Endothelial cell (in vitro differentiated cells): Measurements from ENCODE around the gene GABBR2. TPM values are rescaled to one million over a fixed set of nuclear protein-coding genes. Genes with fewer than 3 reads are reported as not detected.

Experiments
- DNase-seq: peaks from one replicate; pipeline ENCODE4 v3.0.0; 2021; ENCODE audit warnings: low spot score
- H3K27ac Mint-ChIP-seq: one replicate; pipeline ENCODE4 v1.8.0; 2021; ENCODE audit warnings: mixed read lengths, inconsistent platforms; ENCODE audit not compliant: unreplicated experiment
- H3K27me3 Mint-ChIP-seq: one replicate; pipeline ENCODE4 v1.8.0; 2021; ENCODE audit warnings: mild to moderate bottlenecking, moderate library complexity, mixed read lengths, inconsistent platforms; ENCODE audit not compliant: unreplicated experiment
- H3K36me3 Mint-ChIP-seq: one replicate; pipeline ENCODE4 v1.8.0; 2021; ENCODE audit warnings: mild to moderate bottlenecking, low read depth, mixed read lengths, inconsistent platforms; ENCODE audit not compliant: unreplicated experiment
- H3K4me1 Mint-ChIP-seq: one replicate; pipeline ENCODE4 v1.8.0; 2021; ENCODE audit warnings: mild to moderate bottlenecking, mixed read lengths, inconsistent platforms; ENCODE audit not compliant: unreplicated experiment
- H3K4me3 Mint-ChIP-seq: one replicate; pipeline ENCODE4 v1.8.0; 2021; ENCODE audit warnings: mild to moderate bottlenecking, mixed read lengths, inconsistent platforms; ENCODE audit not compliant: unreplicated experiment
- H3K9me3 Mint-ChIP-seq: one replicate; pipeline ENCODE4 v1.8.0; 2021; ENCODE audit warnings: mixed read lengths, inconsistent platforms; ENCODE audit not compliant: unreplicated experiment
- total RNA-seq: library from RNA; stranded (reverse); fragmentation: NEBNext Ultra II Directional; extraction: Animal tissue kit (Norgen Biotek cat#: 25700); gene quantifications from one replicate; pipeline ENCODE4 v1.2.1, GENCODE V29; 2021; ENCODE audit not compliant: unreplicated experiment
- TF ChIP-seq, protein P1 (sequence below): fragments of 200-600 bp; sonication (generic); IDR thresholded peaks from one replicate; pipeline ENCODE4 v1.5.0; 2021; ENCODE audit warnings: antibody characterized with exemption; ENCODE audit not compliant: unreplicated experiment

GABBR2 gene
- total RNA-seq, 1 donor from 2014 or later = 0.46 TPM

DNA sequence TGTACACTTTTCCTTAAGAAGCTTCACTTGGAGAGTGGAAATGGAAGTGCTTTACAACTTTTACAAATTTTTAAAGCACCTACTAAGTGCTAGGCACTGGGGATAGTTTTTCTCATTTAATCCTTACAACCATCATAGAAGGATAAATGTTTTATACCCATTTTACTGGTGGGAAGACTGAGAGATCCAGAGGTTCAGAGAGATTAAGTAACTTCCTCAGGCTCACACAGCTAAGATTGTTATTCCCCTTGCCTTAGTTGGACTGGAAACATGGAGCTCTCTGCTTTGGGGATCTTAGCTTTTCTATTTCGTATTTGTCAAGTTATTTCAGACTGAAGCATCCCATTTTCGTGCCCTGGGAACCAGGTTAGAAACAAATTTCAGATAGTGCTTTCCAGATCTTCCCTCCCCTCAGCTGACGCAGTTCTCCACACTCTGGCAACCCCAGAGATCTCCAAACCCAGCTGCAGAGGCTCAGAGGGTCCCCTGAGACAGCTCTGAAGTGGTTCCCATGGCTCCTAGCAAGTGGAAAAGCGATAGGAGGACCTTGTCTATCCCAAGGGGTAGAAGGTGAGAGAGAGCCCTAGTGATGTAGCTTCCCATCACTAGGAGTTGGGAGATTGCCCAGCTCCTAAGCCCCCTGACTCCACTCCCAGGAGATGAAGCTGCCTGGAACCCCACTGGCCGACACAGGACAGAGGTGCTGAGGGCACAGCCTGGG is 16.2 kb upstream of the GABBR2 start:
- TF ChIP-seq, protein P1, sequence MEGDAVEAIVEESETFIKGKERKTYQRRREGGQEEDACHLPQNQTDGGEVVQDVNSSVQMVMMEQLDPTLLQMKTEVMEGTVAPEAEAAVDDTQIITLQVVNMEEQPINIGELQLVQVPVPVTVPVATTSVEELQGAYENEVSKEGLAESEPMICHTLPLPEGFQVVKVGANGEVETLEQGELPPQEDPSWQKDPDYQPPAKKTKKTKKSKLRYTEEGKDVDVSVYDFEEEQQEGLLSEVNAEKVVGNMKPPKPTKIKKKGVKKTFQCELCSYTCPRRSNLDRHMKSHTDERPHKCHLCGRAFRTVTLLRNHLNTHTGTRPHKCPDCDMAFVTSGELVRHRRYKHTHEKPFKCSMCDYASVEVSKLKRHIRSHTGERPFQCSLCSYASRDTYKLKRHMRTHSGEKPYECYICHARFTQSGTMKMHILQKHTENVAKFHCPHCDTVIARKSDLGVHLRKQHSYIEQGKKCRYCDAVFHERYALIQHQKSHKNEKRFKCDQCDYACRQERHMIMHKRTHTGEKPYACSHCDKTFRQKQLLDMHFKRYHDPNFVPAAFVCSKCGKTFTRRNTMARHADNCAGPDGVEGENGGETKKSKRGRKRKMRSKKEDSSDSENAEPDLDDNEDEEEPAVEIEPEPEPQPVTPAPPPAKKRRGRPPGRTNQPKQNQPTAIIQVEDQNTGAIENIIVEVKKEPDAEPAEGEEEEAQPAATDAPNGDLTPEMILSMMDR = no peak
- DNase-seq = no peak
- Mint-ChIP-seq H3K27me3 (peaks cover 3% of the 10 kb centered on the region), H3K9me3 (no peaks in the 10 kb centered on the region), H3K27ac (no peak overlapping the region), H3K4me3 (no peak overlapping the region), H3K36me3 (no peaks in the 10 kb centered on the region), H3K4me1 (peaks cover 2% of the 10 kb centered on the region)

DNA sequence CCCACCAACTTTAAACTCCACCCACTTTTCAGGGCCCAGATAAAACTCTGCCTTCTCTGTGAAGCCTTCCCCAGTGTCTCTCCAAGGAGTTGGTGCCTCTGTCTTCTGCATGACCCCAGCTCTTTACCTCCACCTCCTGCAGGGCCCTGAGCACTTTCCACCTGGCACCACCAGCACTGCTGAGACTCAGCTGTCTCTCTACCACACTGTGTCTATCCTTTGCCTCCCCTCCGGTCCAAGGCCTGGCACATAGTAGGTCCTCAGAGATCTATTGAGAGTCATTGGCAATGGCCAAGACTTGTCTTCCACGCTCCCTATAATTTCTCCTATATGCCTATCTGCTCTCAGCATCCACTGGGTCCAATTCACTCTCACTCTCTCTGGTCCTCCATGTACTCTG is 12.9 kb upstream of the GABBR2 start:
- no peak for DNase-seq
- no peaks in the 10 kb centered on the region for H3K4me1 Mint-ChIP-seq
- H3K36me3 Mint-ChIP-seq = no peaks in the 10 kb centered on the region
- TF ChIP-seq, protein P1 = no peak
- no peak overlapping the region for H3K4me3 Mint-ChIP-seq
- H3K9me3 Mint-ChIP-seq = no peaks in the 10 kb centered on the region
- peaks cover 3% of the 10 kb centered on the region for H3K27me3 Mint-ChIP-seq
- H3K27ac Mint-ChIP-seq = no peak overlapping the region

DNA sequence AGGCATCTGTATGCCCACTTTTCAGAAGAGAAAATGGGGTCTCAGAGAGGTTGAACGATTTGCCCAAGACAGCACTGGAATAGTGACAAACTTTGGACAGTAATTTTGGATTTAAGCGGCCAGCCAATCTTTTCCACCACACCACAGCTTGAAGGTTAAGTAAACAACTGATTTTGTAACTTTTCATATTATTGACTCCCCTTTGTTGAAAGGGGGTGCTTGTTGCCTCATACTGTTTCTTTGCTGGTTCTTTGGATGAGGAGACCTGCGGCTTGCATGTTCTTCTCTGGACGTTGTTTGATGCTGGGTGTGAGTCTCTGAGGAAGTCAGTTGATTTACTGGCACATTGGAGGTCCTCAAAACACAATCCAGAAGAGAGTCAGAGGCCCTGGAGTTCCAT is 11.7 kb upstream of the GABBR2 start:
- TF ChIP-seq, protein P1 = no peak
- Mint-ChIP-seq H3K9me3 (no peaks in the 10 kb centered on the region), H3K27ac (no peak overlapping the region), H3K4me1 (no peaks in the 10 kb centered on the region), H3K4me3 (no peak overlapping the region), H3K36me3 (no peaks in the 10 kb centered on the region), H3K27me3 (peaks cover 2% of the 10 kb centered on the region)
- DNase-seq = no peak

DNA sequence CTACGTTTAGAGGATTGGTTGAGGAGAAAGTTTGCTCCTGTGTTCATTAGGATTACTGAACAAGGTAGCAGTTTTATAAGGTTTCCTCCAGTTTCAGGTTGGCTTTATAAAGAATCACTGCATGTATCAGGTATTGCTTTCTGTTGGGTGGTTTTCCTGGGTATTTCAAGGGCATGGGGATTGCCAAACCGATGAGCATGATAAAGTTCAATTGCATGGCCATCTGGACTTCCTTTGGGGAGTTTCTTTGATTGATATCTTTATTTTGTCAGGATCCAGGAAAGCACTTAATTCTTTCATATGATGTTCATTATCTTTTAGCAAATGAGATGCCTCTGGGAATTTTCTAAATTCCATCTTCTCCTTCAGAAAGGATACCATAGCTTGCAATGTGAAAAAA is 10.3 kb upstream of the GABBR2 start:
- no peak overlapping the region for H3K27ac Mint-ChIP-seq
- TF ChIP-seq, protein P1 = no peak
- no peak overlapping the region for H3K4me3 Mint-ChIP-seq
- H3K4me1 Mint-ChIP-seq = no peaks in the 10 kb centered on the region
- no peaks in the 10 kb centered on the region for H3K36me3 Mint-ChIP-seq
- H3K27me3 Mint-ChIP-seq = peaks cover 2% of the 10 kb centered on the region
- H3K9me3 Mint-ChIP-seq = no peaks in the 10 kb centered on the region
- no peak for DNase-seq

DNA sequence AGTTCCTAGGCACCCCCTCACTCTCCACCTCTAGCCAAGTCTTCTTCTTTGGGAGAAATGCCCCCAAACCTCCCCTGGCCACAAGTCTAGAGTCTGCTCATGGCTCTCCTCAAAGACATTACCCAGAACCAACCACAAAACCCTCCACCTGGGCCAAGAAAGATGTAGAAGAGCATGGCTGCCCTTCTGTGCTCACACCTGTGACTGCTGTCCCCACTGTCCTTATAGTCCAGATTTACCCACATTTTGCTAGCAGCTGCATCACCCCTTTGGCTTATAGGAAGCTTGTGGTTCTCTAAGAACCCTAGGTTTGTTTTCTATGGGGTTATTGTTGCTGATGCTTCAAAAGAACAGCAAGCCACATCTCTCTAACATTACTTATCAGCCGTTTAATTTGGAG is 6.1 kb upstream of the GABBR2 start:
- peaks cover under 1% of the 10 kb centered on the region for H3K4me1 Mint-ChIP-seq

More for the DNA sequence above, 6.1 kb upstream of the GABBR2 start:
- no peaks in the 10 kb centered on the region for H3K36me3 Mint-ChIP-seq
- TF ChIP-seq, protein P1 = no peak
- no peak for DNase-seq
- H3K27me3 Mint-ChIP-seq = peaks cover 11% of the 10 kb centered on the region
- H3K4me3 Mint-ChIP-seq = no peak overlapping the region
- no peaks in the 10 kb centered on the region for H3K9me3 Mint-ChIP-seq
- no peak overlapping the region for H3K27ac Mint-ChIP-seq
